Astrocyte (in vitro differentiated cells and primary cell): Measurements from ENCODE around the gene NDEL1.

Experiments
- EZH2 ChIP-seq: IDR thresholded peaks from 2 replicates; pipeline ENCODE4 v1.6.1; 2012; ENCODE audit warnings: mild to moderate bottlenecking, low read length, inconsistent platforms; ENCODE audit not compliant: insufficient read depth
- TF ChIP-seq, protein P1 (sequence below): IDR thresholded peaks from 2 replicates; pipeline ENCODE4 v1.5.1; 2011; ENCODE audit warnings: low read depth, mild to moderate bottlenecking, inconsistent platforms, low read length, moderate library complexity; ENCODE audit not compliant: insufficient read depth

DNA sequence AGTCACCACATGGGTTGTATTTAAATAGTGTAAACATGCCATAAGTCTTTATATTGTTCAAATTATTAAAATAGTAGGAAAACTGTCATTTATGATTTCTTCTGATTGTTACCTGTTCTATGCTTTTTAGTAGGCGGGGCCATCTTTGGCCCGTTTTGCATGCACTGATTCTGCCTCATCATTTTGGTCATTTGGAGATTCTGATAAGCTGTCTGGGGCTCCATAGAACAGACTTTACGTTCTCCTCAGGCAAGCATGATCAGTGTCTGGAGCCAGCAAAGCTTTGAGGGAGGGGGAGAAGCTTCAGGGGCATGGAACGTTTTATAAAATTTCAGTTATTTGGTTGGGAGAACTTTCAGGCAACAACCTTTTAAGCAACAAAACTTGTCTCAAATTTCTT, 8.8 kb downstream of the NDEL1 start:
- TF ChIP-seq, protein P1, sequence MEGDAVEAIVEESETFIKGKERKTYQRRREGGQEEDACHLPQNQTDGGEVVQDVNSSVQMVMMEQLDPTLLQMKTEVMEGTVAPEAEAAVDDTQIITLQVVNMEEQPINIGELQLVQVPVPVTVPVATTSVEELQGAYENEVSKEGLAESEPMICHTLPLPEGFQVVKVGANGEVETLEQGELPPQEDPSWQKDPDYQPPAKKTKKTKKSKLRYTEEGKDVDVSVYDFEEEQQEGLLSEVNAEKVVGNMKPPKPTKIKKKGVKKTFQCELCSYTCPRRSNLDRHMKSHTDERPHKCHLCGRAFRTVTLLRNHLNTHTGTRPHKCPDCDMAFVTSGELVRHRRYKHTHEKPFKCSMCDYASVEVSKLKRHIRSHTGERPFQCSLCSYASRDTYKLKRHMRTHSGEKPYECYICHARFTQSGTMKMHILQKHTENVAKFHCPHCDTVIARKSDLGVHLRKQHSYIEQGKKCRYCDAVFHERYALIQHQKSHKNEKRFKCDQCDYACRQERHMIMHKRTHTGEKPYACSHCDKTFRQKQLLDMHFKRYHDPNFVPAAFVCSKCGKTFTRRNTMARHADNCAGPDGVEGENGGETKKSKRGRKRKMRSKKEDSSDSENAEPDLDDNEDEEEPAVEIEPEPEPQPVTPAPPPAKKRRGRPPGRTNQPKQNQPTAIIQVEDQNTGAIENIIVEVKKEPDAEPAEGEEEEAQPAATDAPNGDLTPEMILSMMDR: no peak
- no peak for TF ChIP-seq EZH2
